Skin of body (tissue), 2 donors: ENCODE results near the gene HNRNPM. TPM values are rescaled to one million over a fixed set of nuclear protein-coding genes. Genes with fewer than 3 reads are reported as not detected.
A peak's percentile ranks its signal among the peaks of the same experiment; 100 is the strongest.
"Not testable (repeated sequence)": the region's sequence is repeated elsewhere in the genome, so short reads cannot be mapped to it uniquely, and the experiment has no call there.

Experiments used
- DNase-seq: peaks from one replicate; lab custom pipeline; 2025; lab: John Stamatoyannopoulos, UW
- total RNA-seq: library from RNA; depleted of rRNA; stranded (reverse); fragments of >200 nt; gene quantifications from one replicate; pipeline ENCODE4 v1.2.3, GENCODE V29; 2014

The HNRNPM gene
- total RNA-seq, 1 donor from 2014 or later: 94.2 TPM

GRCh38 chr19:8511573-8512101 is 66.9 kb downstream of the HNRNPM start:
- no peak for DNase-seq

GRCh38 chr19:8512115-8512967 is 67.6 kb downstream of the HNRNPM start:
- DNase-seq: no peak

- no peak for DNase-seq
These were observed 68.4 kb downstream of the HNRNPM start for GRCh38 chr19:8513036-8513686.

GRCh38 chr19:8513687-8514504 is 69.1 kb downstream of the HNRNPM start, which contains the start of gene ZNF414:
Gene ZNF414 (minus strand): TSS chr19:8514167. CDS start chr19:8514046, 121 bp downstream.
- DNase-seq: peak; percentile 89

- not testable (repeated sequence) for DNase-seq
These were observed 69.8 kb downstream of the HNRNPM start for GRCh38 chr19:8514505-8515009.

GRCh38 chr19:8515317-8515716 is 70.5 kb downstream of the HNRNPM start:
- no peak for DNase-seq

GRCh38 chr19:8517551-8518442 is 73.0 kb downstream of the HNRNPM start:
- DNase-seq: no peak

- DNase-seq: no peak
These were observed 73.8 kb downstream of the HNRNPM start for GRCh38 chr19:8518536-8518935.

GRCh38 chr19:8519388-8519787 is 74.6 kb downstream of the HNRNPM start:
- no peak for DNase-seq

GRCh38 chr19:8525401-8525684 is 80.6 kb downstream of the HNRNPM start:
- no peak for DNase-seq

GRCh38 chr19:8526345-8527091 is 81.7 kb downstream of the HNRNPM start:
- peak; percentile 85 for DNase-seq

- no peak for DNase-seq
These were observed 83.7 kb downstream of the HNRNPM start for GRCh38 chr19:8528500-8528899.

GRCh38 chr19:8529369-8530006 is 84.7 kb downstream of the HNRNPM start:
- no peak for DNase-seq

GRCh38 chr19:8530061-8530679 is 85.4 kb downstream of the HNRNPM start:
- no peak for DNase-seq

GRCh38 chr19:8531470-8531869 is 86.7 kb downstream of the HNRNPM start:
- DNase-seq: no peak

GRCh38 chr19:8532225-8532624 is 87.5 kb downstream of the HNRNPM start:
- no peak for DNase-seq

- DNase-seq: no peak
These were observed 91.5 kb downstream of the HNRNPM start for GRCh38 chr19:8536282-8536681.

GRCh38 chr19:8537099-8537498 is 92.3 kb downstream of the HNRNPM start:
- DNase-seq: no peak
